OCI-LY1 (cell line): ENCODE measurements around the gene ATN1.

Experiments
- H2AFZ ChIP-seq: fragments of 200-600 bp; sonication (generic), shearing (Covaris generic); 2 replicates; pipeline ENCODE4 v1.6.0; 2014; ENCODE audit warnings: antibody characterized with exemption, mild to moderate bottlenecking, low read length
- H3F3A ChIP-seq: fragments of 200-600 bp; sonication (generic), shearing (Covaris generic); 2 replicates; pipeline ENCODE4 v1.6.0; 2014; ENCODE audit warnings: mild to moderate bottlenecking, antibody characterized with exemption, low read length, moderate library complexity; ENCODE audit not compliant: insufficient read depth
- H3K27ac ChIP-seq: fragments of 200-600 bp; sonication (generic); 2 replicates; pipeline ENCODE4 v1.5.1; 2014; ENCODE audit warnings: low read length, mixed run types, mild to moderate bottlenecking, low read depth; ENCODE audit not compliant: poor library complexity, severe bottlenecking
- H3K27me3 ChIP-seq: fragments of 200-600 bp; sonication (generic); 2 replicates; pipeline ENCODE4 v1.6.0; 2014; ENCODE audit warnings: antibody characterized with exemption, mild to moderate bottlenecking, low read length, moderate library complexity; ENCODE audit not compliant: insufficient read depth
- H3K36me3 ChIP-seq: fragments of 200-600 bp; sonication (generic); 2 replicates; pipeline ENCODE4 v1.6.1; 2014; ENCODE audit warnings: mild to moderate bottlenecking, antibody characterized with exemption, low read length, moderate library complexity, mixed read lengths; ENCODE audit not compliant: insufficient read depth
- H3K4me1 ChIP-seq: fragments of 200-600 bp; sonication (generic); 2 replicates; pipeline ENCODE4 v1.5.1; 2014; ENCODE audit warnings: mild to moderate bottlenecking, low read length, moderate library complexity; ENCODE audit not compliant: insufficient read depth, severe bottlenecking
- H3K4me2 ChIP-seq: fragments of 200-600 bp; sonication (generic), shearing (Covaris generic); 2 replicates; pipeline ENCODE4 v1.6.1; 2014; ENCODE audit warnings: low read length
- H3K4me3 ChIP-seq: fragments of 200-600 bp; sonication (generic); 2 replicates; pipeline ENCODE4 v1.5.1; 2014; ENCODE audit warnings: low read length, low read depth, mild to moderate bottlenecking, mixed read lengths; ENCODE audit not compliant: poor library complexity, severe bottlenecking
- H3K79me2 ChIP-seq: fragments of 200-600 bp; shearing (Covaris generic); 2 replicates; pipeline ENCODE4 v1.6.1; 2016; ENCODE audit warnings: mixed run types, low read length, mixed read lengths; ENCODE audit not compliant: insufficient read depth
- H3K9ac ChIP-seq: fragments of 200-600 bp; sonication (generic), shearing (Covaris generic); 2 replicates; pipeline ENCODE4 v1.6.1; 2014; ENCODE audit warnings: mild to moderate bottlenecking, low read length, mixed read lengths
- H3K9me2 ChIP-seq: fragments of 200-600 bp; sonication (generic), shearing (Covaris generic); 2 replicates; pipeline ENCODE4 v1.6.1; 2014; ENCODE audit warnings: low read depth, mild to moderate bottlenecking, low read length, mixed read lengths
- H3K9me3 ChIP-seq: fragments of 200-600 bp; shearing (Covaris generic); 2 replicates; pipeline ENCODE4 v1.6.1; 2014; ENCODE audit warnings: low read length, mixed read lengths
- H4K20me1 ChIP-seq: fragments of 200-600 bp; sonication (generic), shearing (Covaris generic); 2 replicates; pipeline ENCODE4 v1.6.0; 2016; ENCODE audit warnings: mild to moderate bottlenecking, low read length; ENCODE audit not compliant: insufficient read depth
- EZH2 ChIP-seq: fragments of 200-600 bp; sonication (generic), shearing (Covaris generic); IDR thresholded peaks from 2 replicates; pipeline ENCODE4 v1.8.0; 2017; ENCODE audit warnings: borderline replicate concordance, mixed run types, mild to moderate bottlenecking, antibody characterized with exemption, low read length, moderate library complexity, mixed read lengths
- TF ChIP-seq, protein P1 (sequence below): fragments of 200-600 bp; sonication (generic), shearing (Covaris generic); IDR thresholded peaks from 2 replicates; pipeline ENCODE4 v1.5.1; 2017; ENCODE audit warnings: mild to moderate bottlenecking, antibody characterized with exemption, low read length, moderate library complexity, mixed read lengths

Gene ATN1

GRCh38 chr12:6965026-6965661, 37.4 kb downstream of the ATN1 start:
- Histone ChIP-seq H3K27me3 (0 out of 2 replicates have a peak, but pooled peaks cover 4% of the 10 kb centered on the region), H3K4me3 (no peak overlapping the region), H3K9me2 (no peaks in the 10 kb centered on the region), H3K4me1 (peaks cover 51% of the 10 kb centered on the region), H3F3A (0 out of 2 replicates have a peak, but pooled peaks cover 4% of the 10 kb centered on the region), H3K27ac (peak overlapping the region; percentile 12), H3K36me3 (peaks cover 52% of the 10 kb centered on the region), H3K4me2 (no peak overlapping the region), H4K20me1 (no peaks in the 10 kb centered on the region), H2AFZ (no peak overlapping the region), H3K9me3 (no peaks in the 10 kb centered on the region), H3K9ac (no peak overlapping the region), H3K79me2 (peaks cover 7% of the 10 kb centered on the region; the same call in 1 of the 2 replicates)
- TF ChIP-seq, protein P1, sequence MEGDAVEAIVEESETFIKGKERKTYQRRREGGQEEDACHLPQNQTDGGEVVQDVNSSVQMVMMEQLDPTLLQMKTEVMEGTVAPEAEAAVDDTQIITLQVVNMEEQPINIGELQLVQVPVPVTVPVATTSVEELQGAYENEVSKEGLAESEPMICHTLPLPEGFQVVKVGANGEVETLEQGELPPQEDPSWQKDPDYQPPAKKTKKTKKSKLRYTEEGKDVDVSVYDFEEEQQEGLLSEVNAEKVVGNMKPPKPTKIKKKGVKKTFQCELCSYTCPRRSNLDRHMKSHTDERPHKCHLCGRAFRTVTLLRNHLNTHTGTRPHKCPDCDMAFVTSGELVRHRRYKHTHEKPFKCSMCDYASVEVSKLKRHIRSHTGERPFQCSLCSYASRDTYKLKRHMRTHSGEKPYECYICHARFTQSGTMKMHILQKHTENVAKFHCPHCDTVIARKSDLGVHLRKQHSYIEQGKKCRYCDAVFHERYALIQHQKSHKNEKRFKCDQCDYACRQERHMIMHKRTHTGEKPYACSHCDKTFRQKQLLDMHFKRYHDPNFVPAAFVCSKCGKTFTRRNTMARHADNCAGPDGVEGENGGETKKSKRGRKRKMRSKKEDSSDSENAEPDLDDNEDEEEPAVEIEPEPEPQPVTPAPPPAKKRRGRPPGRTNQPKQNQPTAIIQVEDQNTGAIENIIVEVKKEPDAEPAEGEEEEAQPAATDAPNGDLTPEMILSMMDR = peak; percentile 98
- TF ChIP-seq EZH2 = no peak

- Histone ChIP-seq H3K9me2 (no peaks in the 10 kb centered on the region), H3K36me3 (peaks cover 52% of the 10 kb centered on the region), H2AFZ (no peak overlapping the region), H3K4me2 (no peak overlapping the region), H3K9me3 (no peaks in the 10 kb centered on the region), H3K27ac (peak overlapping the region; percentile 11), H3K9ac (no peak overlapping the region), H3K4me3 (no peak overlapping the region), H4K20me1 (no peaks in the 10 kb centered on the region), H3K27me3 (no peaks in the 10 kb centered on the region), H3K4me1 (peaks cover 51% of the 10 kb centered on the region), H3K79me2 (peaks cover 7% of the 10 kb centered on the region; the same call in 1 of the 2 replicates), H3F3A (0 out of 2 replicates have a peak, but pooled peaks cover 4% of the 10 kb centered on the region)
- TF ChIP-seq, protein P1 = no peak
- TF ChIP-seq EZH2 = no peak
These were observed 38.0 kb downstream of the ATN1 start for GRCh38 chr12:6965714-6966113.

DNA sequence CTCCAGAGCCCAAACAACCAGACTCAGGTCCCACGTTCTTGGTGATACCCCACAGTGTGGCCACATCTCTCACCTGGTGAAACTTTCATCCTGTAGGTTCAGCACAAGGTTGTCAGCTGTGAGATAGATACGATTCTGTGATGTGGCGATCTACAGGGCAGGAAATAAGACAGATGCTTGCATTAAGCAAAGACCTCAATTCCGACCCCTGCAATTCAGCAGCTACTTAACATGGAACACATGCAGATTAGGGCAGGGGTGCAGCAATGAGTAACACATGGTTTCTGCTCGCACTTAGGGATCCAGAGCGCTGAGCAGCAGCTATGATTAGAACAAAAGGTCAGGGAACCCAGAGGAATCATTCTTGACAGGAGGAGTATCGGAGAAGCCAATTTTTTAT, 38.6 kb downstream of the ATN1 start:
- H2AFZ ChIP-seq = no peak overlapping the region
- no peak overlapping the region for H3K4me3 ChIP-seq
- no peaks in the 10 kb centered on the region for H3K9me2 ChIP-seq
- no peak overlapping the region for H3K27ac ChIP-seq
- TF ChIP-seq EZH2 = no peak
- TF ChIP-seq, protein P1 = no peak
- H3F3A ChIP-seq = 0 out of 2 replicates have a peak, but pooled peaks cover 4% of the 10 kb centered on the region
- peaks cover 13% of the 10 kb centered on the region for H3K79me2 ChIP-seq
- H3K9me3 ChIP-seq = no peaks in the 10 kb centered on the region
- H3K4me2 ChIP-seq = no peak overlapping the region
- H3K27me3 ChIP-seq = no peaks in the 10 kb centered on the region
- peaks cover 52% of the 10 kb centered on the region for H3K36me3 ChIP-seq
- no peak overlapping the region for H3K9ac ChIP-seq
- peaks cover 46% of the 10 kb centered on the region for H3K4me1 ChIP-seq
- H4K20me1 ChIP-seq = no peaks in the 10 kb centered on the region
